ENCODE measurements around the gene RASSF4. TPM values are rescaled to one million over a fixed set of nuclear protein-coding genes. Genes with fewer than 3 reads are reported as not detected.

The RASSF4 gene
- total RNA-seq, 1 experiment from 2014 or later: 11.5 TPM

- H3K9me3 Mint-ChIP-seq: peaks cover 11 to 14% of the 10 kb centered on the region in 2 experiments
- Histone ChIP-seq H2BK5ac (ENCODE audit: insufficient read length, low read length) (no peak overlapping the region), H4K91ac (ENCODE audit: insufficient read length, low read depth, low read length) (no peak overlapping the region), H3K9me3 (ENCODE audit: control insufficient read depth, low read depth, low read length) (no peaks in the 10 kb centered on the region), H2AK5ac (ENCODE audit: insufficient read length, low read length) (no peak overlapping the region), H3K79me2 (ENCODE audit: insufficient read depth, low read length) (no peaks in the 10 kb centered on the region), H2BK120ac (ENCODE audit: low read depth, low read length, poor library complexity, severe bottlenecking) (no peak overlapping the region), H4K5ac (ENCODE audit: insufficient read length, low read depth, low read length) (no peak overlapping the region), H4K8ac (replicated peaks; ENCODE audit: insufficient read length, low read depth, low read length) (no peak overlapping the region), H3K4me1 (ENCODE audit: insufficient read depth, low read length) (0 out of 2 replicates have a peak, but pooled peaks cover 2% of the 10 kb centered on the region), H3K14ac (ENCODE audit: insufficient read depth, low read length) (no peak overlapping the region; the same call in 1 of the 2 replicates), H3T11ph (ENCODE audit: low read length) (no peak overlapping the region), H2BK15ac (ENCODE audit: low read depth, low read length) (no peak overlapping the region), H3K79me1 (ENCODE audit: insufficient read depth, low read depth, low read length, poor library complexity, severe bottlenecking) (no peaks in the 10 kb centered on the region), H2BK12ac (ENCODE audit: insufficient read length, low read depth, low read length) (no peak overlapping the region), H4K20me1 (ENCODE audit: control insufficient read depth, insufficient read depth, insufficient read length) (no peaks in the 10 kb centered on the region), H3K56ac (ENCODE audit: insufficient read length, low read depth, low read length) (no peak overlapping the region), H3K23ac (ENCODE audit: insufficient read length, low read depth, low read length) (no peak overlapping the region), H3K4me2 (ENCODE audit: insufficient read depth, insufficient read length, low read length) (no peak overlapping the region), H3K18ac (ENCODE audit: insufficient read length, low read depth, low read length) (no peak overlapping the region), H2BK20ac (ENCODE audit: low read depth, low read length, poor library complexity, severe bottlenecking) (no peak overlapping the region), H3K27ac (ENCODE audit: insufficient read length, low read depth, low read length) (no peak overlapping the region), H3K4ac (ENCODE audit: low read depth, low read length) (no peak overlapping the region), H3K27me3 (ENCODE audit: insufficient read depth, low read length) (0 out of 2 replicates have a peak, but pooled peaks cover 3% of the 10 kb centered on the region), H3K9ac (ENCODE audit: extremely low read depth, insufficient read length, low read length) (no peak overlapping the region), H3K23me2 (ENCODE audit: insufficient read length, low read depth, low read length, poor library complexity, severe bottlenecking) (no peaks in the 10 kb centered on the region), H2AFZ (ENCODE audit: low read length) (no peak overlapping the region)
- H3K36me3 Mint-ChIP-seq (ENCODE audit: insufficient read depth in 1 of 3, low read depth in 3 of 3): peaks cover 0 to 9% (median 6%) of the 10 kb centered on the region in 3 experiments; a peak in 5 of 7 replicates
- no peak overlapping the region for H3K4me3 Mint-ChIP-seq
- no CpG with 5 or more reads among the region's 12 CpGs for WGBS (ENCODE audit: extremely low coverage, insufficient read length, low lambda C conversion rate)
- H3K27me3 Mint-ChIP-seq (ENCODE audit: low read depth): peaks cover 9% of the 10 kb centered on the region
- H3K27ac Mint-ChIP-seq: peak overlapping the region in 1 of 3 experiments; percentile 25; a peak in 2 of 7 replicates
- TF ChIP-seq CTCF (conservative IDR thresholded peaks at IDR 0.05): no peak
- H3K4me1 Mint-ChIP-seq: peaks cover 32 to 36% of the 10 kb centered on the region in 2 experiments
- no peak for DNase-seq
Measured at GRCh38 chr10:44913350-44914081, 46.1 kb upstream of the RASSF4 start.
